Measurements from ENCODE around the gene ZFAND5. TPM values are rescaled to one million over a fixed set of nuclear protein-coding genes. Genes with fewer than 3 reads are reported as not detected.

Gene ZFAND5
- total and polyA plus RNA-seq, 10 of the 15 experiments (the other 5 are each of a cell fraction or from before 2014, with no cell fraction given) = 22.5 to 107 (median 63.3) TPM

DNA sequence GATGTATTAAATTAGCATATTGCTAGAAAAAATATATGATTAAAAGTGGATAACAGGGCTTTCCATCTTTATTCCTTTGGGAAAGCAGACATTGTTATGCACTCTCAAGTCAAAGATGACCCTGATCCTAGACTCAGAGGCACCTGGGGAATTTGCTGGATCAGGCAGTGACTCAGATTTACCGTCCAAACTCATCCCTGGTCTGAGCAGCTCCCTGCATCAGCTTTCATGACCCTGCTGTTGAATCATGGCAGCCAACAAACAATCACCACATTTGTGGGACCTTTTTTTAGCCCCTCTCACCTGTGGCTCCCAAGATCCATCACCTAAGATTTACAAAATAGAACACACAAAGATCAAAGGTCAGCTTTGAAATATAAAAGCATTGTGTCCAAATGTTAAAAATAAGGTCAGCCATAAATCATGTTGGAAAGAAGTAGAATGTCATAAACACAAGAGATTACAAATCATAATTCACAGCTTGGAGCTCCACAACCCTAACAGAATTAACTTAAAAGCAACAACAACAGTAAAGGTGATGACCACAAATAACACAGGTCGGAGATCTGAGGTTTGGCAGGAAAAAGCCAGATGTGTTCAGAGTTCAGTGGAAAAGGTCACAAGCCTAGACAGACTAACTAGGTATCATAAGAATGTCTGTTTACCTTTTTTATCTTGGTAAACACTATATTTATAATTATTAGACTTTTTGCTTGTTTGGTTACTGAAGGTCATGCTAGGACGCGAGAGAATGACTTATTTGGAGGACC lies 55.5 kb downstream of the ZFAND5 start:
- Histone ChIP-seq H4K20me1 (ENCODE audit: control insufficient read depth, insufficient read depth) (no peaks in the 10 kb centered on the region), H3K9me3 (replicated peaks; ENCODE audit: control insufficient read depth, insufficient read depth, low read length) (no peaks in the 10 kb centered on the region), H3K4me1 (ENCODE audit: control insufficient read depth, insufficient read depth, low read length) (peaks cover 5% of the 10 kb centered on the region), H3K36me3 (ENCODE audit: control insufficient read depth in 2 of 2, insufficient read depth in 2 of 2, low read length in 1 of 2) (no peaks in the 10 kb centered on the region), H2AFZ (ENCODE audit: control insufficient read depth, low read depth, low read length) (no peak overlapping the region), H3K9ac (ENCODE audit: control insufficient read depth, insufficient read depth, low read length) (no peak overlapping the region), H3K27ac (ENCODE audit: control insufficient read depth, insufficient read depth) (no peak overlapping the region), H3K79me2 (ENCODE audit: control insufficient read depth, insufficient read depth, low read length) (no peaks in the 10 kb centered on the region), H3K27me3 (replicated peaks in 1 of 2; ENCODE audit: control insufficient read depth in 2 of 2, insufficient read depth in 2 of 2, low read length in 1 of 2) (no peaks in the 10 kb centered on the region), H3K4me2 (ENCODE audit: control insufficient read depth, insufficient read depth) (no peak overlapping the region), H3K4me3 (no peak overlapping the region)
- ChIA-PET SMC1A (ENCODE audit: uncharacterized antibody, unreplicated experiment) (no interaction called here), POLR2A (interaction anchor here (0.6 kb wide), 2 partner anchors 8 to 32 kb away, joined by 3 read pairs; no protein-coding TSS in a partner anchor), CTCF (interaction anchor here (0.6 kb wide), 1 partner anchor 104 kb away, joined by 3 read pairs; no protein-coding TSS in a partner anchor), RAD21 (ENCODE audit: unreplicated experiment) (no interaction called here)
- ATAC-seq (no peak), DNase-seq (ENCODE audit: low read depth, low spot score) (no peak), FAIRE-seq (no peak)
- no TSS peak for BruUV-seq (replicated peaks)
- intact Hi-C loops (cut with micrococcal nuclease; ENCODE audit: unreplicated experiment) = no loop called here
- in situ Hi-C loops (cut with MboI) = no loop called here
- TF ChIP-seq JUND (IDR thresholded peaks at IDR 0.05; ENCODE audit: low read depth, low read length) = no peak
- TF ChIP-seq EP300 (IDR thresholded peaks at IDR 0.05; ENCODE audit: borderline replicate concordance in 1 of 2, control insufficient read depth in 1 of 2, low read depth in 2 of 2, low read length in 2 of 2) = no peak
- TF ChIP-seq, protein P1, sequence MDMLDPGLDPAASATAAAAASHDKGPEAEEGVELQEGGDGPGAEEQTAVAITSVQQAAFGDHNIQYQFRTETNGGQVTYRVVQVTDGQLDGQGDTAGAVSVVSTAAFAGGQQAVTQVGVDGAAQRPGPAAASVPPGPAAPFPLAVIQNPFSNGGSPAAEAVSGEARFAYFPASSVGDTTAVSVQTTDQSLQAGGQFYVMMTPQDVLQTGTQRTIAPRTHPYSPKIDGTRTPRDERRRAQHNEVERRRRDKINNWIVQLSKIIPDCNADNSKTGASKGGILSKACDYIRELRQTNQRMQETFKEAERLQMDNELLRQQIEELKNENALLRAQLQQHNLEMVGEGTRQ (IDR thresholded peaks at IDR 0.05; ENCODE audit: borderline replicate concordance, low read depth, low read length) = no peak
- TF ChIP-seq, protein P2, sequence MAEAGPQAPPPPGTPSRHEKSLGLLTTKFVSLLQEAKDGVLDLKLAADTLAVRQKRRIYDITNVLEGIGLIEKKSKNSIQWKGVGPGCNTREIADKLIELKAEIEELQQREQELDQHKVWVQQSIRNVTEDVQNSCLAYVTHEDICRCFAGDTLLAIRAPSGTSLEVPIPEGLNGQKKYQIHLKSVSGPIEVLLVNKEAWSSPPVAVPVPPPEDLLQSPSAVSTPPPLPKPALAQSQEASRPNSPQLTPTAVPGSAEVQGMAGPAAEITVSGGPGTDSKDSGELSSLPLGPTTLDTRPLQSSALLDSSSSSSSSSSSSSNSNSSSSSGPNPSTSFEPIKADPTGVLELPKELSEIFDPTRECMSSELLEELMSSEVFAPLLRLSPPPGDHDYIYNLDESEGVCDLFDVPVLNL (IDR thresholded peaks at IDR 0.05; ENCODE audit: low read depth, low read length) = no peak
- no peak for TF ChIP-seq MTA2 (IDR thresholded peaks at IDR 0.05; ENCODE audit: low read depth)
- no peak for TF ChIP-seq SUPT20H (IDR thresholded peaks at IDR 0.05; ENCODE audit: borderline replicate concordance, control insufficient read depth, low read depth, low read length)
- TF ChIP-seq KDM1A (IDR thresholded peaks at IDR 0.05; ENCODE audit: borderline replicate concordance) = no peak
- no peak for TF ChIP-seq TBL1XR1 (IDR thresholded peaks at IDR 0.05; ENCODE audit: low read depth, low read length)
- no peak for TF ChIP-seq SMC3 (IDR thresholded peaks at IDR 0.05; ENCODE audit: borderline replicate concordance, low read length)
- 78% methylated on average over 4 of the region's 4 CpGs for WGBS (ENCODE audit: insufficient coverage, insufficient replicate concordance, low lambda C conversion rate, missing lambda C conversion rate)
